ENCODE results near the gene RBM47. TPM values are rescaled to one million over a fixed set of nuclear protein-coding genes. Genes with fewer than 3 reads are reported as not detected.

RBM47 gene
- total and polyA plus RNA-seq, 4 donors, result 25.9 to 119 (median 94.0) TPM

DNA sequence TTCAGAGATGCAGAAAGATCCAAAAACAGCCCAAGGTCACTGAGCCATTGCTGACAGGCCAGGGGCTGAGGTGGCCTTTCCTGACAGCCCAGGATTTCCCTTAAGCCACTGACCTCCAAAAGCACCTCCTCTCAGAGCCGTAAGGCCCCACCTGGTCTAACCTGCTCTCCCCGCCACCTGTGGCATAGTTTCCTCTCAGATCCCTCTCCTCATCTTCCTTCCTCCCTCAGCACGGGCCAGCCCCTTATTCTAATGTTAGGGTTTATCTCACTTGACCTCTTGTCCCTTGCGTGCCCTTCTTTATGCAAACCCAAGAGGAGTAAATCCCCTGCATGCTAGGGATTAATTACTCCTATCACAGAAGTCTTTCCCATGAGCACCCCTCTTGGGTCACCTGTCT, 113.0 kb downstream of the RBM47 start:
- H3K27ac ChIP-seq (ENCODE audit: low read depth in 1 of 2, low read length in 1 of 2), result peak overlapping the region in 1 of 2 donors; percentile 32
- ATAC-seq (ENCODE audit: insufficient read depth, low FRiP score) (no peak), DNase-seq (no peak)
- no peaks in the 10 kb centered on the region for H3K9me3 ChIP-seq (ENCODE audit: control insufficient read depth in 4 of 4, insufficient read depth in 3 of 4, low read length in 3 of 4)
- H3K27me3 ChIP-seq (ENCODE audit: control insufficient read depth in 3 of 3, insufficient read depth in 3 of 3, low read length in 2 of 3), result no peaks in the 10 kb centered on the region
- H3K4me3 ChIP-seq, result no peak overlapping the region
- WGBS, 2 donors, result 70 to 90% methylated on average over 4 of the region's 4 CpGs
- no peaks in the 10 kb centered on the region for H3K36me3 ChIP-seq (ENCODE audit: control insufficient read depth in 4 of 4, insufficient read depth in 4 of 4, low read length in 4 of 4)
- peaks cover 0 to 10% (median 0%) of the 10 kb centered on the region in 5 donors for H3K4me1 ChIP-seq (ENCODE audit: control insufficient read depth in 5 of 5, insufficient read depth in 5 of 5, low read length in 5 of 5)
- TF ChIP-seq, protein P1, sequence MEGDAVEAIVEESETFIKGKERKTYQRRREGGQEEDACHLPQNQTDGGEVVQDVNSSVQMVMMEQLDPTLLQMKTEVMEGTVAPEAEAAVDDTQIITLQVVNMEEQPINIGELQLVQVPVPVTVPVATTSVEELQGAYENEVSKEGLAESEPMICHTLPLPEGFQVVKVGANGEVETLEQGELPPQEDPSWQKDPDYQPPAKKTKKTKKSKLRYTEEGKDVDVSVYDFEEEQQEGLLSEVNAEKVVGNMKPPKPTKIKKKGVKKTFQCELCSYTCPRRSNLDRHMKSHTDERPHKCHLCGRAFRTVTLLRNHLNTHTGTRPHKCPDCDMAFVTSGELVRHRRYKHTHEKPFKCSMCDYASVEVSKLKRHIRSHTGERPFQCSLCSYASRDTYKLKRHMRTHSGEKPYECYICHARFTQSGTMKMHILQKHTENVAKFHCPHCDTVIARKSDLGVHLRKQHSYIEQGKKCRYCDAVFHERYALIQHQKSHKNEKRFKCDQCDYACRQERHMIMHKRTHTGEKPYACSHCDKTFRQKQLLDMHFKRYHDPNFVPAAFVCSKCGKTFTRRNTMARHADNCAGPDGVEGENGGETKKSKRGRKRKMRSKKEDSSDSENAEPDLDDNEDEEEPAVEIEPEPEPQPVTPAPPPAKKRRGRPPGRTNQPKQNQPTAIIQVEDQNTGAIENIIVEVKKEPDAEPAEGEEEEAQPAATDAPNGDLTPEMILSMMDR (IDR thresholded peaks at IDR 0.05; ENCODE audit: control extremely low read depth, extremely low read depth), result no peak
- H3K9ac ChIP-seq (ENCODE audit: insufficient read depth in 1 of 2, low read length in 2 of 2), result no peak overlapping the region

DNA sequence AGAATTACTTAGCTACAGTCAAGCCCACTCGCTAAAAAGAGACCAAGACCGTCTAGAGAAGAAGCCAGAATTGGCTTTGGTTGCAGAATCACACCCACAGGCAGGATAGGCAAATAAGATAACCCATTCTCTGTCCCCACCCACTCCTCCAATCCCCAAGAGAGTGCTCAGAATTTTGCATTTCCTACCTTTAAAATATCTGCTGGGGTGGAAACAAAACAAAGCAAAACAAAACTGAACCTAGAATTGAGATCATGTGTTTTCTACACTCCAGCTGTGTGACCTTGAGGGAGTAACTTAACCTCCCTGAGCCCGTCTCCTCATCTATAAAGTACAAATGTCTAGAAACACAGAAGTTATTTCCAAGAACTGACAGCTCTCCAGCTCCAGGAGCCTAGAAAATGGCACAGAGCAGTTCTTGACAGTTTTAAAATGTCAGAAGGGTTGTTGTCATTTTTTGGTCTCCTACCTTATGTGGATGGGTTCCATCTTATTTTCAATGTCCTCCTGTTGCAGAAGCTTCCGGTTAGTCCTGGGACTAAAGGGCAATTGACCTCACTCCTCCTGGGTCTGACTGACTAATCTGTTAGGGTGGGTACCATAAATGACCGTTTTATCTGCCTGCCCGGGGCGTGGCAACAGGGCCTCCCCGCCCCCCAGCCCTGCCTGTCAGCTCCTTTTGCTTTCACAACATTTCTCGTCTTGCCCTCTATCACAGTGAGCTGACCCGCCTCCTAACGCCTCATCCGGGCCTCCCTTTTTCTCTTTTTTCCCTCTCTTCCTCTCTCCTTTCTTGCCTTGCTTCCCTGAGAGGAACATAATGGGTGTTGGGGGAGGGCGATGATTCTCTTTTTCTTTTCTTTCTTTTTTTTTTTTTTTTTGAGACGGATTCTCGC, 114.0 kb downstream of the RBM47 start:
- H3K36me3 ChIP-seq (ENCODE audit: control insufficient read depth in 4 of 4, insufficient read depth in 4 of 4, low read length in 4 of 4), result no peaks in the 10 kb centered on the region
- H3K9ac ChIP-seq (ENCODE audit: insufficient read depth in 1 of 2, low read length in 2 of 2), result no peak overlapping the region
- TF ChIP-seq, protein P1 (IDR thresholded peaks at IDR 0.05; ENCODE audit: control extremely low read depth, extremely low read depth), result no peak
- H3K27me3 ChIP-seq (ENCODE audit: control insufficient read depth in 3 of 3, insufficient read depth in 3 of 3, low read length in 2 of 3), result no peaks in the 10 kb centered on the region
- WGBS, 2 donors, result 52 to 83% methylated on average over 15 of the region's 15 CpGs
- peaks cover 0 to 10% (median 0%) of the 10 kb centered on the region in 5 donors for H3K4me1 ChIP-seq (ENCODE audit: control insufficient read depth in 5 of 5, insufficient read depth in 5 of 5, low read length in 5 of 5)
- H3K9me3 ChIP-seq (ENCODE audit: control insufficient read depth in 4 of 4, insufficient read depth in 3 of 4, low read length in 3 of 4), result no peaks in the 10 kb centered on the region
- DNase-seq (peak in 1 of 3 donors; percentile 21), ATAC-seq (ENCODE audit: insufficient read depth, low FRiP score) (peak; percentile 52)
- peak overlapping the region in 1 of 2 donors; percentile 83 for H3K27ac ChIP-seq (ENCODE audit: low read depth in 1 of 2, low read length in 1 of 2)
- H3K4me3 ChIP-seq, result no peak overlapping the region

DNA sequence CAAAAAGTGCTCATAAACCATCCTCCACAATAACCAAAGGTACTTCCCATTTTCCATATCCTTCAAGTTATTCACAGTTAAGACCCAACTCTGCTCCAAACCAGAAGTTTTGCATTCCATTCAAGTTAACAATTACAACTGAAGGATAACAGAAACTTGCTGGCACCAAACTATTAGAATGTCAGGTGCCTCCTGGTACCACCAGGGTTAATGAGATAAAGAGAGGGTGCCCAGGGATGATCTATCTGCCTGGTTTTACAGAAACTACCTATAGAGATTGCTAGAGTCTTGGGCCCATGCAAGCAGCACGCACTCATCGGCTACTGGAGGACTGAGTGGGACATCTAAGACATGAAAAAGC, 114.6 kb downstream of the RBM47 start:
- H3K27ac ChIP-seq (ENCODE audit: low read depth in 1 of 2, low read length in 1 of 2), result peak overlapping the region in 1 of 2 donors; percentile 83
- H3K9ac ChIP-seq (ENCODE audit: insufficient read depth in 1 of 2, low read length in 2 of 2), result peak overlapping the region in 1 of 2 donors; percentile 26
- H3K4me3 ChIP-seq, result no peak overlapping the region
- peak; percentile 16 to 80 (median 56) for DNase-seq
- no peak for ATAC-seq (ENCODE audit: insufficient read depth, low FRiP score)
- WGBS, 2 donors, result 69 to 84% methylated on average over 2 of the region's 2 CpGs
- H3K36me3 ChIP-seq (ENCODE audit: control insufficient read depth in 4 of 4, insufficient read depth in 4 of 4, low read length in 4 of 4), result no peaks in the 10 kb centered on the region
- H3K27me3 ChIP-seq (ENCODE audit: control insufficient read depth in 3 of 3, insufficient read depth in 3 of 3, low read length in 2 of 3), result no peaks in the 10 kb centered on the region
- no peaks in the 10 kb centered on the region for H3K9me3 ChIP-seq (ENCODE audit: control insufficient read depth in 4 of 4, insufficient read depth in 3 of 4, low read length in 3 of 4)
- TF ChIP-seq, protein P1 (IDR thresholded peaks at IDR 0.05; ENCODE audit: control extremely low read depth, extremely low read depth), result no peak
- peaks cover 0 to 10% (median 0%) of the 10 kb centered on the region in 5 donors for H3K4me1 ChIP-seq (ENCODE audit: control insufficient read depth in 5 of 5, insufficient read depth in 5 of 5, low read length in 5 of 5)
